ENCODE data around the gene SRGAP2C. TPM values are rescaled to one million over a fixed set of nuclear protein-coding genes. Genes with fewer than 3 reads are reported as not detected.
"Not testable (repeated sequence)": the region's sequence is repeated elsewhere in the genome, so short reads cannot be mapped to it uniquely, and the experiment has no call there.

Gene SRGAP2C
- 7.4 and 9.2 TPM in 2 replicates for total RNA-seq (2014; rRNA removed)
- 1.9 TPM for polyA plus RNA-seq (2012)

DNA sequence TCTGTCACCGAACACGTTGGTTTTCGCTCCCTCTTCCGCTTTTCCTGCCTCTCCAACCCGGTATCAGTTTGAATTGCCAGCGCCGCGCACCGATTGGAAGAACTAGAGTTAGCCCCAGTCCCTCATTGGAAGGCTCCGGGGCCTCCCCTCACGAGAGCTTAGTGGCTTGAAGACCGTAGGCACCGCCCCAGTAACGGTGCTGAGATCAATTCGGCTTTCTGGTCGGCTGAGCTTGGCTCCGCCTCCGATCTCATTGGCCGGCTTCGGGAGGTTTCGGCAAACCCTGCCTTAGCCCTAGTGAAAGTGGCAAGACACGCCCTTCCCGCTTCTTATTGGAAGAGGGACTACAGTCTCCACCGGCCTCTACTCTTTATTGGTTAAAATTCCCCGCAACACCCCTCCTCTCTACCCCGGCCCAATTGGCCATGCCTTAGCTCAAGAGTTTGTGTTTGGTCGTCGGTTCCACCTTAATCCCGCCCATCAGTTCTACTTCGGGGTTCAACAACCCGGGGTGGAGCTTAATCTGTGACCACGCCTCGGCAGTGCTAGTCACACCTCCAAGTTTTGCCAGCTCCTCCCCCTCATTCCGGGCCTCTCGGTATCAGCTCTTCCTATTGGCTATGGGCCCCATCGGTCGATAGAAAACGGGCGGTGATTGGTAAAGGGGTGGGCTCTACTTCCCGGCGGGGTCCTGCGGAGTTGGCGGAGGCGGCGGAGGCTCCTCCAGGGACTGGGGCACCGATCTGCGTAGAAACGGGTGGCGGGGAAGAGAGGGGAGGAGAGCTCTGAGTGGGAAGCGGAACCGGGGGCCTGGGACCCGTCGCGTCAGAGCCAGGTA, at the start of gene SRGAP2C, which contains the start of gene FAM72B:
Gene SRGAP2C (plus strand): TSS at position 686 of the 838 bp plus-strand sequence. CDS start 2,472 bp downstream, outside the sequence.
Gene FAM72B (minus strand): TSS at position 51 of the 838 bp plus-strand sequence. CDS start 851 bp downstream, outside the sequence.
- peak; percentile 98 for DNase-seq (ENCODE audit: low read depth)

DNA sequence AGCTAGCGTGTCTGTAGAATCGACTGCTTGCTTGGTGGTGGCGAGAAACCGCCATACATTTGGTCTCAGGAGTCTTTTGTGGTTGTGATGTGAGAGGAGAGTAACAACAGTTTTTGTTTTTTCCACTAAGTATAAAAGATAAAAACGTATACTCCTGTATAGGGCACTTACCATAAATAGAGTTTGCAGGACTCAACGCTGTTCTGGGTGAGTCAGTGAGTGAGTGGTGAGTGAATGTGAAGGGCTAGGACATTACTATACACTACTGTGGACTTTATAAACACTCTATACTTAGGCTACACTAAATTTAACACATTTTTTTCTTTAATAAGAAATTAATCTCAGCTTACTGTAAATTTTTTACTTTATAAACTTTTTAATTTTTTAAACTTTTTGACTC, 44.4 kb upstream of the SRGAP2C start:
- not testable (repeated sequence) for DNase-seq (ENCODE audit: low read depth)

DNA sequence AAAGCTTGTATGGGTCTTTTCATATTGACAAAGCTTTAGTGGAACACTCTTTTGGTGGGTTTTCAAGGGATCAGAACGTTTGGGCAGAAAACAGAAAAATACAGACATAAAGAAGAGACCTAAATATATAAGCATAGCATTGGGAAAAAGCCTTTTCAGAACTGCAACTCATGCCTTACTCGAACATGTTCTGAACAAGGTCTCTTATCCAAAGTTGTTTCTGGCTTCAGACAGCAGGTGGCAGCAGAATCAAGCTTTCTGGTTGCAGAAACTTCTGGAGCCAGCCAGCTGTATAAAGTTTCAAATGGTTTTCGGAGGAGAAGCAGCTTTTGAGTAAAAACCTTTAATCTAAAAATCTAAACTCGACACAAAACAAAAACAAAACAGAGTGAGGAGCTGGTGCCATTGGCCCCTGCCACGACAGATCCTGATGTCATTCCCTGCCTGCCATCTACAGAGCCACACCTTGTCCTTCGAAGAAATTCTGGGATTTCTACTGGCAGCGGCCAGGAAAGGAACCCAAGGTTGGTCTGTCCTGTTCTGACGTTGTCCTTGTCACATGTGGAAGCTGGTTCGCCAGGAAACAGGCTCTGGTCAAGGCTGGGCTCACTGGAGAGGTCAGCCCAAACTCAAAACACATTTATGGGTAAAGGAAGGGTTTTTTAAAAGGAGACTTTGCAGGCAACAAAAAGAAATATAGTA, 36.1 kb upstream of the SRGAP2C start:
- not testable (repeated sequence) for DNase-seq (ENCODE audit: low read depth)

- not testable (repeated sequence) for DNase-seq (ENCODE audit: low read depth)
These were observed 33.5 kb upstream of the SRGAP2C start for GRCh38 chr1:121151294-121151693.

GRCh38 chr1:121152788-121153187, 32.0 kb upstream of the SRGAP2C start:
- not testable (repeated sequence) for DNase-seq (ENCODE audit: low read depth)

GRCh38 chr1:121154811-121155210, 30.0 kb upstream of the SRGAP2C start:
- not testable (repeated sequence) for DNase-seq (ENCODE audit: low read depth)

- peak; percentile 25 for DNase-seq (ENCODE audit: low read depth)
These were observed 29.0 kb upstream of the SRGAP2C start for GRCh38 chr1:121155671-121156358.

GRCh38 chr1:121156958-121157603, 27.7 kb upstream of the SRGAP2C start:
- DNase-seq (ENCODE audit: low read depth) = not testable (repeated sequence)

DNA sequence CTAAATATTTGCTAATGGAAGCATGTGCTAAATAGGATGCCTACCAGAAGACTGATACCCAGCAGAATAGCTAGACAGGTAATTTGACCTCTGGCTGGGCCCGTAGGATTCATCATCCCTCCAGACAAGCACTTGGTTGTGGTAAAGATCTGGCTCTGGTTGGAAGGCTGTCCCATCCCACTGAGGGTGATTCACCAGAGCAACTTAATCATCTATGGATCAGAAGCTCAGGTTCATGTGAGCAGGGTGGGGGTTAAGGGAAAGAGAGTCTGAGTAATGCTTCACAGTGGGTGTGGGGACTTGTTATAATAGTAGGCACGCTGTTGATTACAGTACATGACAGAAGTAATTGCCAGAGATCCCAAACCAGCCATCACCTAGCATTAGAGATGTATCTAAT, 27.2 kb upstream of the SRGAP2C start:
- DNase-seq (ENCODE audit: low read depth) = not testable (repeated sequence)

GRCh38 chr1:121160118-121160517, 24.7 kb upstream of the SRGAP2C start:
- not testable (repeated sequence) for DNase-seq (ENCODE audit: low read depth)

- not testable (repeated sequence) for DNase-seq (ENCODE audit: low read depth)
These were observed 23.4 kb upstream of the SRGAP2C start for GRCh38 chr1:121161199-121161901.

- peak; percentile 44 for DNase-seq (ENCODE audit: low read depth)
These were observed 20.7 kb upstream of the SRGAP2C start for GRCh38 chr1:121163850-121164757.

GRCh38 chr1:121165296-121165695, 19.5 kb upstream of the SRGAP2C start:
- not testable (repeated sequence) for DNase-seq (ENCODE audit: low read depth)

GRCh38 chr1:121167225-121167738, 17.5 kb upstream of the SRGAP2C start:
- not testable (repeated sequence) for DNase-seq (ENCODE audit: low read depth)

DNA sequence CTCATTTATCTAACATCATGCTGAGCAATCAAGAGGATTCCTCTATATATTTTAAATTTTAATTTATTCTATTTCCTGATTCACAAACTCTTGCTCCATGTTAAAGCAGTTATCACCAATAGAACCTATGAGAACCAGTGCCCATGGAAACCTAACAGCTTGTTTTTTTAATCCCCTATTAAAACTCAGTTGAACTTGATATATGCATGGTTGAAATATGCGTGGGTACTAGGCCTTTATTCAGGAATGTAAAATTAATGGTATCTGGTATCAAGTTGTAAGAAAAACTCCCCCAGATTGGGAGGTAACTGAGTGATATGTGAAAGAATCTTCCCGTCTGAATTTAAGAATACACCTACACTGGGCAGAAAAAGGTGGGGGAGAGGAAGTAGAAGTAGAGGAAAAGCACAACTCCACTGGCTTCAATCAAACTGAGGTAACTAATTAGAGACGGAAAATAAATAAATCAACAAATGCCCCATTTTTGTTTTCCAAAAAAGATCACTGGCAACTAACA, 16.6 kb upstream of the SRGAP2C start:
- DNase-seq (ENCODE audit: low read depth) = not testable (repeated sequence)

- DNase-seq (ENCODE audit: low read depth) = not testable (repeated sequence)
These were observed 8.1 kb upstream of the SRGAP2C start for GRCh38 chr1:121176649-121177048.

DNA sequence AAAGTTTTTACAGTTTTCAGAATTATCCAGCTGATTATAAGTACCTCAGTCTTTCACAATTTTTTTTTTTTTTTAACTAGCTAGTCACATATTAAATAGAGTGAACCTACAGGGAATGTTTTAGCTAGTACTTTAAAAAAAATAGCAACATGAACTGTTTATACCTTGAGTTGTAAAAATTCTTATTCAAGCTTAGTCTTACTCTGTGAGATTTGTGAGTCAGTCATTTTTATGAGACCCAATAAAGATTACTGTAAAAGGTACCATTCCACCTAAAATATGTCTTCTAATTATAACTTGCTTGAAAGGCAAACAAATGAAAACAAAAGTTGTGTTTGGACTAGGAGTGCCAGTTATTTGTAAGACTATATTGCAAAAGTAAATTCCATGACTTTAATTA, 6.6 kb upstream of the SRGAP2C start:
- DNase-seq (ENCODE audit: low read depth) = not testable (repeated sequence)

- DNase-seq (ENCODE audit: low read depth) = peak; percentile 11
These were observed 908 bp upstream of the SRGAP2C start for GRCh38 chr1:121183867-121184266.
